Measurements from ENCODE around the gene TRPM3. TPM values are rescaled to one million over a fixed set of nuclear protein-coding genes. Genes with fewer than 3 reads are reported as not detected.

The TRPM3 gene
- total RNA-seq, 1 experiment from 2014 or later, result not detected

GRCh38 chr9:70613024-70613768 is 508.2 kb downstream of the TRPM3 start:
- Mint-ChIP-seq H3K27me3 (ENCODE audit: unreplicated experiment) (no peaks in the 10 kb centered on the region), H3K36me3 (ENCODE audit: insufficient read depth, unreplicated experiment) (no peaks in the 10 kb centered on the region), H3K9me3 (ENCODE audit: low read depth, unreplicated experiment) (peaks cover 2% of the 10 kb centered on the region), H3K27ac (ENCODE audit: unreplicated experiment) (no peak overlapping the region), H3K4me1 (ENCODE audit: low read depth, unreplicated experiment) (no peaks in the 10 kb centered on the region), H3K4me3 (ENCODE audit: low read depth, unreplicated experiment) (no peak overlapping the region)
- intact Hi-C loops (cut with micrococcal nuclease; ENCODE audit: unreplicated experiment), result no loop called here
- CTCF ChIA-PET, result no interaction called here
- no peak for TF ChIP-seq CTCF (IDR thresholded peaks at IDR 0.05; ENCODE audit: unreplicated experiment)
- no TSS peak for BruUV-seq (replicated peaks)
- DNase-seq, result no peak

GRCh38 chr9:70610287-70610644 is 511.2 kb downstream of the TRPM3 start:
- H3K4me3 Mint-ChIP-seq (ENCODE audit: low read depth, unreplicated experiment), result no peak overlapping the region
- no peak for DNase-seq
- H3K4me1 Mint-ChIP-seq (ENCODE audit: low read depth, unreplicated experiment), result no peaks in the 10 kb centered on the region
- H3K9me3 Mint-ChIP-seq (ENCODE audit: low read depth, unreplicated experiment), result peaks cover 2% of the 10 kb centered on the region
- H3K27me3 Mint-ChIP-seq (ENCODE audit: unreplicated experiment), result no peaks in the 10 kb centered on the region
- intact Hi-C loops (cut with micrococcal nuclease; ENCODE audit: unreplicated experiment), result no loop called here
- CTCF ChIA-PET, result no interaction called here
- BruUV-seq (replicated peaks), result no TSS peak
- H3K36me3 Mint-ChIP-seq (ENCODE audit: insufficient read depth, unreplicated experiment), result no peaks in the 10 kb centered on the region
- H3K27ac Mint-ChIP-seq (ENCODE audit: unreplicated experiment), result no peak overlapping the region
- no peak for TF ChIP-seq CTCF (IDR thresholded peaks at IDR 0.05; ENCODE audit: unreplicated experiment)

DNA sequence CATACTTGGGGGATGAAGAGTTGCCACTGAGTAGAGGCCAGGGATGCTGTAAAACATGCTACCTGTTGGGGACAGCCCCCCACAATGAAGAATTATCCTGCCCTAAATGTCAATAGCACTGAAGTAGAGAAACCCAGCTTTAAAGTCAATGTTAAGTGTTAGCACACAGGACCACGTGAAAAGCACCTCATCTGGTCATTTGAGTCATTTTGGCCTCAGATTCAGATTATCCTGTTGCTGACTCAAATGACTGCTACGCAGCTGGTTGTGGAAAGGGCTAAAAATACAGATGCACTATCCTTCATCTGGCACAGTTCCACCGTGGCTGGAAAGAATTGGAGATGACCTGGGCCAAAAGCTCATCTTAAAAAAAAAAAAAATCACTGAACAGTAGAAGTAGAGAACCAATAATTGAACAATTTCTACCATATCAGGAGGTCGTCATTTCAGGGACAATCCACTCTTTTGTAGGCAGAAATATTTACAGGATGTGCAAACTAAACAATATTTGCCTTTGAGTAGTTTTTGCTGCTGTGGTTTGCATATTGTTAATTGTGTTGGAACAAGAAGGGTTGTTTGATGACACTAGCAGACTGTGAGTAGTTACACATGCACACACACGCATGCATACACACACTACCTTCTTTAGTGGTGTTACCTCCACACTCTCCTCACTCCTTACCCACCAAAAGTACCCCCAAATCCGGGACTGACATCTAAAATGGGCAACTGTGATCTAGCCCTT is 511.7 kb downstream of the TRPM3 start:
- H3K9me3 Mint-ChIP-seq (ENCODE audit: low read depth, unreplicated experiment), result peaks cover 2% of the 10 kb centered on the region
- H3K27ac Mint-ChIP-seq (ENCODE audit: unreplicated experiment), result no peak overlapping the region
- TF ChIP-seq CTCF (IDR thresholded peaks at IDR 0.05; ENCODE audit: unreplicated experiment), result no peak
- no peak overlapping the region for H3K4me3 Mint-ChIP-seq (ENCODE audit: low read depth, unreplicated experiment)
- H3K36me3 Mint-ChIP-seq (ENCODE audit: insufficient read depth, unreplicated experiment), result no peaks in the 10 kb centered on the region
- no peaks in the 10 kb centered on the region for H3K4me1 Mint-ChIP-seq (ENCODE audit: low read depth, unreplicated experiment)
- intact Hi-C loops (cut with micrococcal nuclease; ENCODE audit: unreplicated experiment), result no loop called here
- CTCF ChIA-PET, result no interaction called here
- no TSS peak for BruUV-seq (replicated peaks)
- no peak for DNase-seq
- H3K27me3 Mint-ChIP-seq (ENCODE audit: unreplicated experiment), result no peaks in the 10 kb centered on the region

DNA sequence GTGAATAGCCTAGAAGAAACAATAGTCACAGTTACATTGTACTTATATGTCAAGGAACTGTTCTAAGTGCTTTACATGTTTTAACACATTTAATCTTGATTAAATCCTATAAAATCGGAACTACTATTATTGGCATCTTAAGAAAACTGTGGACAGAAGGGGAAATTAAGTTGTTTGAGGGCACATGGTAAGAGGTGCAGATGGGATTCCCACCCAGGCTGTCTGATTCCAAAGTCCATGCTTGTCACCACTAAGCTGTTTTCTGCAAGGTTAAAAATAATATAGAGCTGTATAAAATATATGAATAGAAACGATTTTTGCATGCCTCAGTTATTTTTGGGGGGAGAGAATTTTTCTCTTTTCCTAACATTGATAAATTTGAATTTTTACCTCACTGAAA is 512.4 kb downstream of the TRPM3 start:
- no peak for TF ChIP-seq CTCF (IDR thresholded peaks at IDR 0.05; ENCODE audit: unreplicated experiment)
- no peaks in the 10 kb centered on the region for H3K4me1 Mint-ChIP-seq (ENCODE audit: low read depth, unreplicated experiment)
- intact Hi-C loops (cut with micrococcal nuclease; ENCODE audit: unreplicated experiment), result no loop called here
- BruUV-seq (replicated peaks), result no TSS peak
- no peak for DNase-seq
- peaks cover 2% of the 10 kb centered on the region for H3K9me3 Mint-ChIP-seq (ENCODE audit: low read depth, unreplicated experiment)
- H3K4me3 Mint-ChIP-seq (ENCODE audit: low read depth, unreplicated experiment), result no peak overlapping the region
- no peaks in the 10 kb centered on the region for H3K27me3 Mint-ChIP-seq (ENCODE audit: unreplicated experiment)
- CTCF ChIA-PET, result no interaction called here
- no peak overlapping the region for H3K27ac Mint-ChIP-seq (ENCODE audit: unreplicated experiment)
- no peaks in the 10 kb centered on the region for H3K36me3 Mint-ChIP-seq (ENCODE audit: insufficient read depth, unreplicated experiment)
